Fibroblast of the aortic adventitia (primary cell): ENCODE measurements around the gene ZXDA. TPM values are rescaled to one million over a fixed set of nuclear protein-coding genes. Genes with fewer than 3 reads are reported as not detected.
A peak's percentile ranks its signal among the peaks of the same experiment; 100 is the strongest.

Experiments
- DNase-seq: peaks from one replicate; pipeline ENCODE4 v3.0.0-alpha.2; 2010; ENCODE audit warnings: low read depth
- H3K4me3 ChIP-seq: 2 replicates; pipeline ENCODE4 v1.5.1; 2011; ENCODE audit warnings: low read depth, mild to moderate bottlenecking, control low read depth, low read length, moderate library complexity
- total RNA-seq: library from RNA; depleted of rRNA; stranded (reverse); fragments of >200 nt; gene quantifications from 2 replicates; pipeline ENCODE4 v1.2.3, GENCODE V29; 2012; ENCODE audit warnings: low replicate concordance
- TF ChIP-seq, protein P1 (sequence below): IDR thresholded peaks from 2 replicates; pipeline ENCODE4 v1.5.1; 2011; ENCODE audit warnings: mild to moderate bottlenecking, low read length, control low read depth, inconsistent platforms; ENCODE audit not compliant: insufficient read depth

The ZXDA gene, protein sequence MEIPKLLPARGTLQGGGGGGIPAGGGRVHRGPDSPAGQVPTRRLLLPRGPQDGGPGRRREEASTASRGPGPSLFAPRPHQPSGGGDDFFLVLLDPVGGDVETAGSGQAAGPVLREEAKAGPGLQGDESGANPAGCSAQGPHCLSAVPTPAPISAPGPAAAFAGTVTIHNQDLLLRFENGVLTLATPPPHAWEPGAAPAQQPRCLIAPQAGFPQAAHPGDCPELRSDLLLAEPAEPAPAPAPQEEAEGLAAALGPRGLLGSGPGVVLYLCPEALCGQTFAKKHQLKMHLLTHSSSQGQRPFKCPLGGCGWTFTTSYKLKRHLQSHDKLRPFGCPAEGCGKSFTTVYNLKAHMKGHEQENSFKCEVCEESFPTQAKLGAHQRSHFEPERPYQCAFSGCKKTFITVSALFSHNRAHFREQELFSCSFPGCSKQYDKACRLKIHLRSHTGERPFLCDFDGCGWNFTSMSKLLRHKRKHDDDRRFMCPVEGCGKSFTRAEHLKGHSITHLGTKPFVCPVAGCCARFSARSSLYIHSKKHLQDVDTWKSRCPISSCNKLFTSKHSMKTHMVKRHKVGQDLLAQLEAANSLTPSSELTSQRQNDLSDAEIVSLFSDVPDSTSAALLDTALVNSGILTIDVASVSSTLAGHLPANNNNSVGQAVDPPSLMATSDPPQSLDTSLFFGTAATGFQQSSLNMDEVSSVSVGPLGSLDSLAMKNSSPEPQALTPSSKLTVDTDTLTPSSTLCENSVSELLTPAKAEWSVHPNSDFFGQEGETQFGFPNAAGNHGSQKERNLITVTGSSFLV
- 5.2 and 7.6 TPM in 2 replicates for total RNA-seq

DNA sequence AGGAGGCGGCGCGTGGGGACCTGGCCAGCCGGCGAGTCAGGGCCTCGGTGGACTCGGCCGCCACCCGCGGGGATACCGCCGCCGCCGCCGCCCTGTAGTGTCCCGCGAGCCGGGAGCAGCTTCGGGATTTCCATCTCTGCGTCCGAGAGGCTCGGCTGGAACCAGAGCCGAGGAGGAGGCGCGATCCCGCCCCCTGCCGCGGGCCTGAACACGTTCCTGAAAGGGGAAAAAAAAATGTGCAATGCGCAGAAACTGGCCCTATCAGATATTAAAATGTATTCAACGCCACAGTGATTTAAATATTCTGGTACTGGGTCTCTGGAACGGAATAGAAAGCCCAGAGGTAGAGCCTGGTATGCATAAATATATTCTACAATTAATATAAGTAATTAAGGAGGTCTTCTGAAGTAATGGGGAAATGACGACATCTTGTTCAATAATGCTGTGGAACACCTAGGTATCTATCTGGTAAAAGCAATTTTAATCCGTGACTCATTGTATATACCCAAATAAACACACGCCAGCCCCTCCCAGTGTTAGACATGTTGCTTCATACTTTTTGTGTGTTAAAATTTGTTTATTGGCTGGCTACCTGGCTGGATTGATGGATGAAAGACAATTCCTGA lies at the start of gene ZXDA:
ZXDA (minus strand) TSS at position 172 of the 626 bp plus-strand sequence; CDS start at position 134, 38 bp downstream.
- peak within 1 kb of the TSS; percentile 60 for H3K4me3 ChIP-seq
- DNase-seq: peak; percentile 39

DNA sequence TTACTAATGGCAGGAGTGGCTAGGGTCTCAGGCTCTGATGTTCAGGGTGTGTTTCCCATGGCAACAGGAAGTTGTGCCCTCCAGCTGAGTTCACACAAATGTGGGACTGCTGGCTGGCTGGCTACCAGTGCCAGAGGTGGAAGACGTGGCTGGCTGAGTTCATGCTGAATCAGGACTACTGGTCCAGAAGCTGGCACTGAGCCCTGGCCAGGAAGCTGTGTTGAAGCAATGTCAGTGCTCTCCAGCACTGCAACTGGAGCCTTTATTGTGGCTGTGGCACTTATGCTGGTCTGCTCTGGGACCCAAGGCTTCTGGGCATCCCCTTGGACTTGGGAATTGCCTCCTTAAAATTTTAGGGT lies 42.0 kb upstream of the ZXDA start:
- TF ChIP-seq, protein P1, sequence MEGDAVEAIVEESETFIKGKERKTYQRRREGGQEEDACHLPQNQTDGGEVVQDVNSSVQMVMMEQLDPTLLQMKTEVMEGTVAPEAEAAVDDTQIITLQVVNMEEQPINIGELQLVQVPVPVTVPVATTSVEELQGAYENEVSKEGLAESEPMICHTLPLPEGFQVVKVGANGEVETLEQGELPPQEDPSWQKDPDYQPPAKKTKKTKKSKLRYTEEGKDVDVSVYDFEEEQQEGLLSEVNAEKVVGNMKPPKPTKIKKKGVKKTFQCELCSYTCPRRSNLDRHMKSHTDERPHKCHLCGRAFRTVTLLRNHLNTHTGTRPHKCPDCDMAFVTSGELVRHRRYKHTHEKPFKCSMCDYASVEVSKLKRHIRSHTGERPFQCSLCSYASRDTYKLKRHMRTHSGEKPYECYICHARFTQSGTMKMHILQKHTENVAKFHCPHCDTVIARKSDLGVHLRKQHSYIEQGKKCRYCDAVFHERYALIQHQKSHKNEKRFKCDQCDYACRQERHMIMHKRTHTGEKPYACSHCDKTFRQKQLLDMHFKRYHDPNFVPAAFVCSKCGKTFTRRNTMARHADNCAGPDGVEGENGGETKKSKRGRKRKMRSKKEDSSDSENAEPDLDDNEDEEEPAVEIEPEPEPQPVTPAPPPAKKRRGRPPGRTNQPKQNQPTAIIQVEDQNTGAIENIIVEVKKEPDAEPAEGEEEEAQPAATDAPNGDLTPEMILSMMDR: no peak
- DNase-seq: no peak

DNA sequence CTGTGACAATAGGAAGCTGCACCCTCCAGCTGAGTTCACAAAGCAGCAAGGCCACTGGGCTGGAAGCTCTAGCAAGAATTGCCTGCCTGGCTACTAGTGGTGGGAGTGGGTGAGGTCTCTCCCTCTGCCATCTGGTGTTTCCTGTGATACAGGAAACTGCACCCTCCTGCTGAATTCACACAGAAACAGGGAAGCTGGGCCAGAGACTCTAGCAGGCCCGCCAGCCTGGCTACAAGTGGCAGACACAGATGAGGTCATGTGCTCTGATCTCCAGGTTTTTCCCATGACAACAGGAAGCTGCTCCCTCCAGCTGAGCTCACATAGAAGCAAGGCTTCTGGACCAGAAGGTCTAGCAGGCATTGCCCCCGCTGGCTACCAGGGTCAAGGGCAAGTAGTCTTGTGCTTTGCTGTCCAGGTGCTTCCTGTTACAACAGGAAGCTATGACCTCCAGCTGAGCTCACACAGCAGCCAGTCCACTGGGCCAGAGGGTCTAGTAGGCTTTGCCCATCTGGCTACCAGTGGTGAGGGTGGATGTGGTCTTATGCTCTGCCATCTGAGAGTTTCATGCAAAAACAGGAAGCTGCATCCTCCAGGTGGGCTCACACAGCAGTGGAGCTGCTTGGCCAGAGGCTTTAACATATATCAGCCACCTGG lies 41.5 kb upstream of the ZXDA start:
- DNase-seq: no peak
- TF ChIP-seq, protein P1: no peak

More for the DNA sequence above, 42.0 kb upstream of the ZXDA start:
- no peak overlapping the region for H3K4me3 ChIP-seq

DNA sequence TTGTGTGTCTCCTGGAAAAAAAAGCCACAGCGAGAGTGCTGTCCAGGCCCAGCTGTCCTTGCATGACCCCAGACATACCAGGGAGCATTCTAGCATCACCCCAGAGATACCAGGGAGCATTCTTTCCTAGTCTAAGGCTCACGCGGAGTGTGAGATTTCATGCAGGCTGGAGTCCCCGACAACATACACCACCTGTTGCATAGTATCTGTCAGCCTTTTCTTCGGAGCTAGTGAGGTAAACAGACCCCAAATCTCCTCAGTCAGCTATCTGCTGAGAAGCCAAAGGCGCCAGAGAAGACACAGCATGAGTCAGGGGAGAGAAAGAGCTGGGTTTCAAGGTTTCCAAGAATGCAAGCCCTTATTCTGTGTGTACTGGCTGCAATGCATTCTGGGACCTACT lies 23.1 kb upstream of the ZXDA start:
- H3K4me3 ChIP-seq: no peak overlapping the region
- TF ChIP-seq, protein P1: no peak
- DNase-seq: no peak

More for the DNA sequence above, 41.5 kb upstream of the ZXDA start:
- no peak overlapping the region for H3K4me3 ChIP-seq

DNA sequence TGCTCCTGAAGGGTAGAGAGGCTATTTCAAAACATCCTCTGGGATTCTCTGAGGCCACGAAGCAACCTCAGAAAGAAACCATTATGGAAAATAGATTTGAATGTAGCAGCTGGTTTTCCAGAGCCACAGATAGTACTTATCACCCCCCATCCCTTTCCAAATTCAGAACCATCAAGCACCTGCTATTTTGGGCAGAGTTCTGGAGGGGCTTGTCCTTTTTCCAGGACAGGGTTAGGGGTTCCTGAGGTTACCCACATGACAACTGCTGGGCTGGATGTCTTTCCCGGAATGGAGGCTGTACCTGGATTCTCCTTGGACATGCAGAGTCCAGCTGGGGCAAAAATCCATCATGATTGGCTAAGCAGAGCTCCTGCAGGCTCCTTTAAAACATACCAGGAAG lies 22.0 kb upstream of the ZXDA start:
- H3K4me3 ChIP-seq: no peak overlapping the region
- TF ChIP-seq, protein P1: no peak
- DNase-seq: no peak

DNA sequence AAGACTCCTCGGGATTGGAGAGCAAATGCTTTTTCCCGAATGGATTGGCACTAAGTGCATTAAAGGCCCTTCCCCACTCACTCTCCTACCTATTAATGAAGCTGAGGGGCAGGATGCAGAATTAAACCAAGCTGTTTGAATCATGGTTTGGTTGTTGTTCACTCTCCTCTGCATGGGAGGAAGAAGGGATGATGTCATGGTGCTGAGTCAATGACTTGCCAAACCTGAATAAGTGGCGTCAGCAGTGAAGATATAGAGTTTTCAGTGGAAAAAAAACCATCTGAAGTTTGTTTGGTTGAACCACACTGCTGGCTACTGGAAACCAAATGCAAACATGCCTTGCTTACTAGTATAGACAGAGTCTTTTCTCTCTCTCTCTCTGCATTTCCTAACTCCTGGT lies 19.8 kb upstream of the ZXDA start:
- H3K4me3 ChIP-seq: no peak overlapping the region
- DNase-seq: no peak
- TF ChIP-seq, protein P1: no peak
